Right forelimb (tissue), 1 donor: Measurements from ENCODE around the gene TMEM120B.

ENCODE experiments used
- DNase-seq: peaks from one replicate; pipeline ENCODE4 v3.0.0-alpha.2; 2018

Gene TMEM120B

DNA sequence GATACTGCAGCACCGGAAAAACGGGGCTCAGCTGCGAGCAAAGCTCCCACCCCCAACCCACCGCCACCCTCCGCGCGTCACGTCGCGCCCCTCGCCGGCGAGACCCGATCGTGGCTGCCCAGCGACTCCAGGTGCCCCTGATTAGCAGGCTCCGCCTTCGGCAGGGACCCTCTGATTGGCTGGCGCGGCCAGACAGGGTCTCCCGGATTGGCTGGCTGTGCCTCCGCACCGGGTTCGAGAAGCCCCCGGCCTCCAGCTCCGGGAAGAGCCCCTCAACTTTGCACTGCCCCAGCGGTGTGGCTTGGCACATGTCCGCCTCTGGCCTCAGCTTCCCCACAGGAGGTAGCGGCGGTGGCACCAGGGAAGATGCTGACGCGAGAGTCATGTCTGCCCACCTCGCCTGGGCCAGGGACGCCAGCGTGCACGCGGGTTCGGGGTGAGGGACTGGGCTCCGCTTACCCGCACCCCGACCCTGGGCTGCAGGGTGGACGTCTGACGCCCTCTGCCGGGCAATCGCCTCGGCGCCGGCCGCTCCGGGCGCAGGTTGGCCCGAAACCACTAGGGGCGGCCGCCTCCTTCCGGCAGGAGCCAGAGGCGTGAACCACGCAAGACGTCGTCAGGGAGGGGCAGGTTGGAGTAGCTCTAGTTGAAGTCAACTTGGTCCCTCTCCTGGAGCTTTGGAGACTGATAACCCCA, 81.4 kb downstream of the TMEM120B start:
- peak; percentile 93 for DNase-seq

DNA sequence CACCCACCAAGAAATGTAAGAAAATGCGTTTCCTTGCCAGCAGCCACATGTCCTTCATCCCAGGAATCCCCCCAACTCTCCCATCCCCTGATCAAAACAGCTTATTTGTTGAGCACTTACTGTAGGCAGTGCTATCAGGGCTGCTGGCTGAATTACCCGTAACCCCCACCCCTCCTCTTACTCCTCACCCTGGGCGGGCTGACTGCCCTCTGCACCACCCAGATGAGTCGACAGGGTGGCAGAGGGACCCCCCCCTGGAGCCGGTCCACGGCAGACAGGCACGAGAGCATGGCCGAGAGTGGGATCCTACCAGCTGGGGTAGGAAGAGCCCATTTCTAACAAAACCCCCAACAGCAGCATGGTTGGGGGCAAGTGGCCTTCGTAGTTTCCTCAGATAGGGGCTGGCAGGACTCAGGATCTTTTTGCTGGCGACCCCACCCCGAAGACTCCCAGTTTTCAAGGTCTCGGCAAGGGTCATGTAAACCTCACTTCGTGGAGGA, 82.0 kb downstream of the TMEM120B start:
- no peak for DNase-seq

DNA sequence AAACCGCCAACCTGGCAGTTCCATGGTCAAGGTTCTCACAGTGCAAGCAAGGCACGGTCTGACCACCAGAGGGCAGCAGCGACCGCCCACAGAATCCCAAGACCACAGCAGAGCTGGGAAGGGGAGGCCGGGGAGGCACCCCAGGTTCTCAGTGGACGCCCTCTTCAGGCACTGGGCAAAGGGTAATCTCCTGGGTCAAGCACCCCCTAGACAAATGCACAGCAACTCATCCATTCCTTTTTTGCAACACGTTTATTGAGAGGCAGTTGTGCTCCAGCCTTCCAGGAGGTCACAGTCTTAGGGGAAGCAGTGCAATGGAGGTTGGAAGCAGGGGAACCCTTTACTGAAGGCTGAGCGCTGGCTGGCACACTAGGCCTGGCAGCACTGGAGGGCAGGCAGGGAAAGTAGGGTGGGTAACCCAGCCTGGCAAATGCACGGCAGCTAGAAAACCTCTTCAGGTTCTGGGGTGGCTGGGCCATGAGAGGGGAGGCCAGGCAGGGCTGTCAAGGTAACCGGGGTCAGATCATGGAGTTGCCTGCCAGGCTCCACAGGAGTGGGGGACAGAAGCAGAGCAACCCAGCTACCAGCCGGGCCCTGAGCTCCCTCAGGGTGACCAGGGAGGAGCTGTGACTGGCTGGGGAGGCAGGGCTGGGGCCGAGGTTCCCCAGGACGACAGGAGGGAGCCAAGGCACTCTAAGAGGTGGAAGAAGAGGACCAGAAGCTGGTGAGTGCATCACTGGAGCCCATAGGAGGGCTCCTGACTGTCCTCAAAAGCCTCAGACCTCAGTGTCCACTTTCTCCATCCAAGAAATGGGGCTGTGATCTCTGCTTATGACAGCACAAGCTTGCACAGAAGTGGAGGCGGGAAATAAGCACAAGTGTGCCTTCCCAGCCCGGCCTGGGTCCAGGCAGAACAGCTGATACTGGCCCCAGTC, 82.7 kb downstream of the TMEM120B start:
- peak; percentile 94 for DNase-seq

- peak; percentile 79 for DNase-seq
Measured at GRCh38 chr12:121796855-121797751, 84.6 kb downstream of the TMEM120B start.

- peak; percentile 80 for DNase-seq
Measured at GRCh38 chr12:121797937-121798786, 85.6 kb downstream of the TMEM120B start.

DNA sequence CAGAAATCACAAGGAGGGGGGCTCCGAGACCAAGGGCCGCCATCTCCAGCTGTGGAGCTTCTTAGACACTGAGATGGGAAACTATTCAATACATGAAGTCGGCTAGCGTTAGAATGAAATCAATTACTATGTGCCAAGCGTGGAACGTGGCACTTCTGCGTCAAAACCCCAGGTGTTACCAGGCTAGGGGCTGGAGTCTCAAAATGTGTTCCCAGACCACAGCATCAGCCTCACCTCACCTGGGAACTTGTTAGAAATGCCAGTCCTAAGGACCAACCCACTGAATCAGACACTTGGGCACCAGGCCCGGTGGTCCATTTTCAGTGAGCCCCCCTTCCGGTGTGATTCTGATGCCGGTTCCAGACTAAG, 86.2 kb downstream of the TMEM120B start:
- no peak for DNase-seq

- DNase-seq: peak; percentile 79
Measured at GRCh38 chr12:121799156-121799841, 86.7 kb downstream of the TMEM120B start.

DNA sequence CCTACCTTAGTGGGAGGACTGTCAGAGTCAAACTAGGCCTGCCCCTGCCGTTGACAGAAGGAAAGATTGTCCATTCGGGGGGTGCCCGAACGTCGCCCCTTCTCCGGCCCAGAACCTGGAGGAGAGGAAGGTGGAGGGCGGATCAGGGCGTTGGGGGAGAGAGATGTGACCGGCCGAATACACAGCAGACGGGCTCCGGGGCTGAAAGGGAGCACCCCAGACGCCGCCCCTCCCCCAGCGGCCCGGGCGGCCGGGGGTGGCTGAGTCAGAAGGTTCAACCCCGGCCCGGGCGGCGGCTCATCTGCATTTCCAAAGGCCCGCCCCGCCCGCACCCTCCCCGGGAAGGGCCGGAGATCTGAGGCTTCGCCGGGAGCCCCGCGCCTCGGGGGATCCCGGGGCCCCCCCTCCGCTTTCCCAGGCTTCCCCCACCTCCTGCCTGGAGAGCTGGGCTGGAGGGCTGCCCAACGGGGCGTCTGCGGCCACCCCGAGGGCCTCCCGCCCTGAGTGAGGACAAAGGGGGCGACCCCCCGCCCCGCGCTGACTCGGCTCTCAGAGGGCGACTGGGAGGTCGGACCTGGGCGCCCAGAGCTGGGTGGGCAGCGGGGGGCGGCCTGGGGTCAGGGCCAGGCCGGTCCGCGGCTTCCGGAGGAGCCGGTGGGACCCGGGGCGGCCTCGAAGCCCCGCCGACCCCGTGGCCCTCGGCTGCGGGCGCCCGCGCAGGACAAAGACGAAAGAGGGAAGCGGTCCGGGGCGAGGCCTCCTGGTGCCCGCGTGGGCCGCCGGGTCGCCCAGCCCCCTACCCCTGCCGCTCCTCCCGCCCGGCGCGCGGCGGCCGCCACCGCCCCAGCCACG, 87.5 kb downstream of the TMEM120B start:
- DNase-seq: peak; percentile 84

DNA sequence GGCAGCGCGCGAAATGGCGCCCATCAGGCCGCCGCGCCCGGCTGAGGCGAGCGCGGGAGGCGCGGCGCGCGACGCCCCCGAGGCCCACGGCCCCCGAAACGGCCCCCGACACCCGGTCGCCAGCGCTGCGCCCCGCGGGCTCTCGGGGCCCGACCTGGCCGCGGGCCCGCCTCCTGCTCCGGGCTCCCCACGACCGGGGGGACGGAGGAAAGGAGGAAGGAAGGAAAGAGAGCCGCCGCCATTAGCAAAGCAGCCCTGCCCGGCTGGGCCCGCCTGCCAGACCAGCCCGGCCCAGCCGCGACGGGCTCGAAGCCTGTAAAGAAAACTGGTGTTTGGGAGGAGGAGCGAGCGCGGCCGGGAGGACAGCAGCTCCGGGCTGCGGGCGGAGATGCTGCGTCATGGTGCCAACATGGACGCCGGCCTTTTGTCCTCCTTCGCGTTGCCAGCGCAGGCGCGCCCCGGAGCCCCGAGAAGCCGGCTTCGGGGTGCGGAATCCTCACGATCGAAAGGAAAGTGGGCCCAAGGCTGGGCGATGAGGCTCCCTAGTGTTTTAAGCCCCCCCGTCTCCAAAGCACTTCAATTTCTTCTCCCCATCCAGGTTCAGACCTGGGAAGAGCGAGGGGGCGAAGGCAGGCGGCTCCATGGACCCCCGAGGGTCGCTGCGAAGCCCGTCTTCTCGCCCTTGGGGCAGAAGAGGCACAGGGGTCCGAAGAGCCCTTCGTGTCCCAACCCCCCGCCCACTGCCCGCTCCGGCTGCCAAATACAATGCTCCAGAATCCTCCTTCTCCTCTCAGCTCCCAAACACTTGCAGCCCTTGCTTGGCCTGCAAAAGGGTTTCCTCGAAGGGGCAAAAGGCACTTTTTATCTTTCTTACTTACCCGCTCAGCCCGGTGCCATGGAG, 88.4 kb downstream of the TMEM120B start:
- peak; percentile 84 for DNase-seq

DNA sequence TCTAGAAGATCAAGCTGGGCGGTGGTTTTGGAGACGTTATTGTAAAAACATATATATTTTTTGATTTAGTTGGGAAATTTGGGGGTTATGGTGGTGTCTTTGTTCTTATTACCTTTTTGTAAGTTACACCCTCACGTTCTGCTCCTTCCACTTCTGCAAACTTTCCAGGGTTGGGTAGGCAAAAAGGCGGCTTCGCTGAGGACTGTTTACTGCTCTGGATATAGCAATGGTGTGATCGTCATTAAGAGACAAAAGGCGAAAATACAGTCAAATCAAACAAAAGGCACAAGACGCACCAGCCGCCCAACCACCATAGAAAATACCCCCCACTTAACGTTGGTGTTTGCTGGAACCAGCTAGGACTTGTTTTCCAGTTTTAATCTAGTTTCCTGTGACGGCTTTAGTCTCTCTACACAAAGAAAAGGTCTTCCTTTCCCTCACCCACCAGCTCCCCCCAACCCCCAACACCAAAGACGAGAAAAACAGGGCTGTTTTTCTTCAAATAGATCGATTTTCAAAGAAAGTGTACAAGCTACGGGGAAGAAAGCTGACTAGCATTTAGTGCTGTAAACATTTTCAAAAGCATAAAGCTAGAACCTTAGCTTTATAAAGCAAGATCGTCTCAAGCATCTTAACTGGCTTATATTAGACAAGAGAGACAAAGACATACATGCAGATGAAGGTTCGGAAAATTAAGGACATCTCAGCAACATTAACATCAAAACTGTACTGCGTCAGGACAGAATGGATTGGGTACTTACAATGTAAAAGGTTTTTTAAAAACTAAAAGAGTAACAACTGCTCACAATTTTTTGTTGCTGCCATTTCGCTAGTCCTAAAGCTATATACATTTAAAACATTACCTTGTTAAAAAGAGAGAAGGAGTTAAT, 89.3 kb downstream of the TMEM120B start:
- peak; percentile 57 for DNase-seq

GRCh38 chr12:121802485-121802842, 89.9 kb downstream of the TMEM120B start:
- no peak for DNase-seq

DNA sequence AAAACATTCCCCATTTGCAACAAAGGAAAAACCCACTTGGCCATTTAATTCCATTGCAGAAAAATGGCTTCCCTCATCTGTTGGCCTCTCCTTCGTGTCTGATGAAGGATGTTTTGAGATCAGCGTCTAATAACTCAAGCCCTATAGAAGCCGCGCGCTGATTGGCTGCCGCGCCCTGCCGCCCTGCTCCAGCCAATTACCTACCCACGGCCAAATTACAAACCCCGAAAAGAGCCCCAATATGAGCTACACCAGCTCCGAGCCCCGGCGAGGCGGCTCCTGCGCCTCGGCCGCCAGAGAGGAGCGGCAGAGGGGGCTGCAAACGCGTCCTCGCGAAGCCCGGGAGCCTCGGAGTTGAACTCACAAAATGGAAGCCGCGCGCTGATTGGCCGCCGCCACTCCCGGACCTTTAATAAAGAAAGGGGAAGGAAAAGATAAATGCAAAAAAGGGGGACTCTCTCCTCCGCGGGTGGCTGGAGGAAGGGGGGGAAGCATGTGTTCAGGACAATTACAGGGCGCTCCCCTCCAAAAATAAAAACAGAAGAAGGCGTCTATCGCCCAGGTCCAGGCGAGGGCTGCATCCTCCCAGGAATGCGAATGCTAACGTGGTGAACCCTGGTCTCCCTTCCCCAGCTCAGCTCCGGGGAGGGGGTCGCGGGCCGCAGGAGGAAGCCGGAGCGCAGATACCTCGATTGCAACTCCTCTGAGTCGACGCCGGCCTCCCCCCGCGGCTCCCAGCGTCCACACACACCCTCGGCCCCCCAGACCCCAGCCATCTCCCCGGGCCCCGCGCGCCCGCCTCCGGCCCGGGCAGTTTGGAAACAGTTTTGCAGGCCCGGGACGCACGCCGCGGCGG, 90.5 kb downstream of the TMEM120B start:
- DNase-seq: peak; percentile 95

GRCh38 chr12:121803861-121804416, 91.4 kb downstream of the TMEM120B start, which contains the start of gene SETD1B:
Gene SETD1B, plus strand, starts transcription at chr12:121804009. Its CDS starts 729 bp downstream, at chr12:121804738.
- peak; percentile 61 for DNase-seq

DNA sequence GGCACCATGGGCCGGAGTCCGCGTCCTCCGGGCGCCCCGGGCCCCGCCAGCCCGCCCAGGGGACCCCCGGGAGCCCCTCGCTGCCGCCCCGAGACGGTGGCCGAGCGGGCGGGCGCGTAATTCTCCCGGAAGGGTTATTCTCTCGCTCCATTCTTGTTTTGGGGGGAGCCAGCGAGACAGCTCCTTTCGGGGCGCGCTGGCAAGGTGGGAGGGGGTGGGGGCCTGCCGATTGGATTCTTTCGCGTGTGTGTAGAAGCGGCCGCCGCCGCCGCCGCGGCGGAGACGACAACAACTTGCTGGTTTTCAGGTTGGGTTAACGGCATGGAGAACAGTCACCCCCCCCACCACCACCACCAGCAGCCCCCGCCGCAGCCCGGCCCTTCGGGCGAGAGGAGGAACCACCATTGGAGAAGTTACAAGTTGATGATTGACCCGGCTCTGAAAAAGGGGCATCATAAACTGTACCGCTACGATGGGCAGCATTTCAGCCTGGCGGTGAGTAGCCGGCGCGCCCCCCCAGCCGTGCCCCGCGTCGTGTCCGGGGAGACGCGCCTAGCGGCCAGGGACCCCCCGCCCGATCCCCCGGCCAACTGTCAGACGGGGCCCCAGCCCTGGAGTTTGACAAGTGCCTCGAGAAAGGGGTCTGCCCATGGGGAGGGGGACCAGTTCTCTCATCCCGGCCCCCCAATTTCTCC, 92.0 kb downstream of the TMEM120B start:
- peak; percentile 65 for DNase-seq

- DNase-seq: peak; percentile 65
Measured at GRCh38 chr12:121805171-121806008, 92.8 kb downstream of the TMEM120B start.
